Transverse colon (tissue), 4 donors: ENCODE results near the gene FJX1.
A peak's percentile ranks its signal among the peaks of the same experiment; 100 is the strongest.

ENCODE experiments used
- POLR2AphosphoS5 ChIP-seq, 3 donors: sonication (generic); formaldehyde crosslinking; IDR thresholded peaks; one replicate each; pipeline ENCODE4 v1.6.1; 2016; ENCODE audit warnings: antibody characterized with exemption in 3 of 3
- TF ChIP-seq, protein P1 (sequence below), 5 experiments: fragments of 200-600 bp in 3 of 5; fragments of 450-650 bp in 2 of 5; sonication (generic) in 3 of 5; IDR thresholded peaks; 1 replicate in 2 of 5; 2 replicates in 3 of 5; pipeline ENCODE4 v1.5.1; 2016 to 2017; ENCODE audit warnings: antibody characterized with exemption in 5 of 5, inconsistent platforms in 3 of 5, mild to moderate bottlenecking in 2 of 5, moderate library complexity in 1 of 5

DNA sequence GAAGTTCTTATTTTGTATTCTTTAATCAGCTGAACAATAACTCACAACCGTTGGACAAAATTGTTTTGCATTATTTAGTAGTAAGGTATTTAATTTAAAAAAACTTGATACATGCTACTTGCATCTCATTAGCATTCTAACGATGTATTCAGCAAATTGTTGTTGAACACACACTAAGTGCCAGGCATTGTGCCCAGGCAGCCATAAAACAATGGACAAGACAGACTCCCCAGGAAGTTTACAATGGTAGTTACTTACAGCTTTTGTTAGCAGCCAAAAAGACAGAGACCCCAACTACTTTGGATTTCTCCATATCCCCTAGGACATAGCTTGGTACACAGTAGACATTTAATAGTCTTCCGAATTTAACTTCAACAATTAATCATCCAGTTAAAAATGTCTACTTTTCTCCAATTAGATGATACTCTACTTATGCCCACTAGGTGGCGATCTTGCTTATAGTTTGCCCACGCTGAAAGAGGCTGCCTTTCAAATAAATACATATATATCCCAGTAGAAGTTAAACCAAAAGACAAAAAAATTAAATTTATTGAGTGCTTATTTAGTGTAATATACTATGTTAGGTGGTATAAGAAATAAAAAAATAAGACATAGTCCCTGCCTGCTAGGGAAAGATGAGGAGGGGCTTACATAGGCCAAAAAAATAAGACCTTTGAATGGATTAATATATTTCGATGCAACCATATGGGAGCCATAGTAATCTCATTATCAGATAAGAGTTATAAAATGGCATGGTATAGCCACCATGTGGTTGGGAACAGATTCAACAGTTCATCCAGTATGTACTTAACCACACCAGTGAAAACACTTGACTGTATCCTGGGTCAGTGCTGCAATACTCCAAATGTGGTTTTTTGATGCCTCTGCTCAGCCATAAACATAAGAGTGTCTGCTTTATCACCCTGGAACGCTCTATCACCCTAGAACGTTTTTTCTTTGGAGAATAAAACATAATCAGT is 2.0 kb upstream of the FJX1 start:
- TF ChIP-seq, protein P1, sequence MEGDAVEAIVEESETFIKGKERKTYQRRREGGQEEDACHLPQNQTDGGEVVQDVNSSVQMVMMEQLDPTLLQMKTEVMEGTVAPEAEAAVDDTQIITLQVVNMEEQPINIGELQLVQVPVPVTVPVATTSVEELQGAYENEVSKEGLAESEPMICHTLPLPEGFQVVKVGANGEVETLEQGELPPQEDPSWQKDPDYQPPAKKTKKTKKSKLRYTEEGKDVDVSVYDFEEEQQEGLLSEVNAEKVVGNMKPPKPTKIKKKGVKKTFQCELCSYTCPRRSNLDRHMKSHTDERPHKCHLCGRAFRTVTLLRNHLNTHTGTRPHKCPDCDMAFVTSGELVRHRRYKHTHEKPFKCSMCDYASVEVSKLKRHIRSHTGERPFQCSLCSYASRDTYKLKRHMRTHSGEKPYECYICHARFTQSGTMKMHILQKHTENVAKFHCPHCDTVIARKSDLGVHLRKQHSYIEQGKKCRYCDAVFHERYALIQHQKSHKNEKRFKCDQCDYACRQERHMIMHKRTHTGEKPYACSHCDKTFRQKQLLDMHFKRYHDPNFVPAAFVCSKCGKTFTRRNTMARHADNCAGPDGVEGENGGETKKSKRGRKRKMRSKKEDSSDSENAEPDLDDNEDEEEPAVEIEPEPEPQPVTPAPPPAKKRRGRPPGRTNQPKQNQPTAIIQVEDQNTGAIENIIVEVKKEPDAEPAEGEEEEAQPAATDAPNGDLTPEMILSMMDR (IDR thresholded peaks at IDR 0.05) = peak; percentile 76 to 84 (median 80)
- no peak for TF ChIP-seq POLR2AphosphoS5 (IDR thresholded peaks at IDR 0.05)
